Endometrium (tissue), 2 donors: ENCODE data around the gene ZNF414.
"Not testable (repeated sequence)": the region's sequence is repeated elsewhere in the genome, so short reads cannot be mapped to it uniquely, and the experiment has no call there.

Experiments
- FAIRE-seq: peaks from 2 replicates; lab custom pipeline; 2012; peaks lifted over from hg19 to GRCh38; lab: Jason Lieb, UNC
- donor health status: control.
- donor health status: control.

ZNF414 gene

DNA sequence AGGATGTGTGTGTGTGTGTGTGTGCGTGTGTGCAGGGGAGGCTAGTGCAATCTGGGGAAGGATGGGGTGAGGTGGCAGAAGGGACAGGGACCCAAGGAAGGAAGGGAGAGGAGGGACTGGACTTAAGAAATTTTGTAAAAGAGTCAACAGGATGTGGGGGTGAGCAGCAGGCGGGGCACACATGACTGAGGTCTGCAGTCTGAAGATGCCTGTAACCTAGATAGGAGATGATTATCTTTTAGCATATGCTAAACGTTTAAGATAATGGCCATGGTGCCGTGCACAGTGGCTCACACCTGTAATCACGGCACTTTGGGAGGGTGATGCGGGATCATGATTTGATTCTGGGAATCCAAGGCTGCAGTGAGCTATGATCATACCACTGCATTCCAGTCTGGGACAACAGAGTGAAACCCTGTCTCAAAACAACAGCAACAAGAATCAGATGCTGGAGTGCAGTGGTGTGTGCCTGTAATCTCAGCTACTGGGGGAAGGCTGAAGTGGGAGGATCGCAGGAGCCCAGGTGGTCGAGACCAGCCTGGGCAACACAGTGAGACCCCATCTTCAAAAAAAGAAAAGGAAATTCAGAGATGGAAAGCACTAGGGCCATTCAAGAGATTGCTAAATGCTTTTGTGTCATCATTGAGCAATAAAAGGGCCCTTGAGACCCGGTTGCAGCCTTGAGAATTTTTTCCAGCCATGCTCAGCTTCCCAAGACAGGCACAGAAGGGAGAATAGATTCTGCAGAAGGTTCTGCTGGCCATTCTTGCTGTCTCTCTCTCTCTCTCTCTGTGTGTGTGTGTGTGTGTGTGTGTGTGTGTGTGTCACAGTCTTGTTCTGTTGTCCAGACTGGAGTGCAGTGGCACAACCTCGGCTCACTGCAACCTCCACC lies 3.8 kb upstream of the ZNF414 start:
- no peak for FAIRE-seq

DNA sequence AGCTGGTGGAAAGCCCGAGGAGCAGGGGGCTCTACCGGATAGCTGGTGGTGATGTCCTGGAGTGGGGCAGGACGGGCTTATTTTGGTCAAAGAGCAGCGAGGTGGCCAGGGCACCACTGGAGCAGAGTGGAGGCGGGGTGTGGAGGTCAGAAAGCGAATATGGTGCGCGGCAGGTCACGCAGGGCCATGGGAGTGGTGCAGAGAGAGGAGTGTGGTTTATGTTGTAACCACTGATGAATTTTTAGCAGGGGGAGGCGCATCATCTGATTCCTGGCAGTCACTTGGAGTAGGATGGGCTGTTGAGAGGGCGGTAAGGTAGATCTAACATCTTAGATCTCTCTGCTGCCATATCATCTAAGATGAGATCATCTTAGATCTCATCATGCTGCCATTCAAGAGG lies 1.4 kb upstream of the ZNF414 start:
- FAIRE-seq, result no peak

DNA sequence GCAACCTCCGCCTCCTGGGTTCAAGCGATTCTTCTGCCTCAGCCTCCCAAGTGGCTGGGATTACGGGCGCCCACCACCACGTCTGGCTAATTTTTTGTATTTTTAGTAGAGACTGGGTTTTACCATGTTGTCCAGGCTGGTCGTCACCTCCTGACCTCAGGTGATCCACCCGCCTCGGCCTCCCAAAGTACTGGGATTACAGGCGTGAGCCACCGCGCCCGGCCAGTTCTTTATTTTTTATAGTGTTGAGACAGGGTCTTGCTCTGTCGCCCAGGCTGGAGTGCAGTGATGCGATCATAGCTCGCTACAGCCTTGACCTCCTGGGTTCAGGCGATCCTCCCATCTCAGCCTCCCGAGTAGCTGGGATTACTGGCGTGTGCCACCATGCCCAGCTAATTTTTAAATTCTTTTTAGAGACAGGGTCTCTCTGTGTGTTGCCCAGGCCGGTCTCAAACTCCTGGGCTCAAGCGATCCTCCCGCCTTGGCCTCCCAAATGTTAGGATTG lies 590 bp upstream of the ZNF414 start:
- not testable (repeated sequence) for FAIRE-seq

DNA sequence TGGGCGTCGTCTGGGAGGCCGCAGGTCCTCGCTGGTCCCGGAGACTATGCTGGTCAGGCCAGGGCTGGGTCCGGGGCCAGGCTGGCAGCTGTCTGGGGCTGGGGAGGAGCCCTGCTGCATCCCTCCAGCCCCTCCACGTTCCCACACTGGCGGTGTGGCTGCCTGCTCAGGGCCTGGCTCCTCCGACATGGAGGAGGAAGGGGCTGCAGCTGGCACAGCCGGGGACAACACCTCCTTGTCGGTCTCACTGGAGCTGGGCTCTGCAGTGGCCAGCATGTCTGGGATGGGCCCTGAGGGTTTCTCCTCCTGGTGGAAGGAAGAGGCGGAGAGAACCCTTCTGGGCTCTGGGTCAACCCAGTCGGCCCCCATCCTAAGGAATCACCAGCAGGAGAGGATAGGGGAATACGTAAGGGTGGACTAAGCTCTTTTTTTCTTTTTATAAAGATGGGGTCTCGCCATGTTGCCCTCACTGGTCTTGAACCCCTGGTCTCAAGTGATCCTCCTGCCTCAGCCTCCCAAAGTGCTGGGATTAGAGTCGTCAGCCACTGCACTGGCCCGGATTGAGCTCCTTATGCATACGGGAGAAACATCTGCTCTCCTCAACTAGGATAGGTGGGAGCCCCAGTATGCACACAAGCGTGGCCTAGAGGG lies 806 bp downstream of the ZNF414 start:
- FAIRE-seq, result no peak

DNA sequence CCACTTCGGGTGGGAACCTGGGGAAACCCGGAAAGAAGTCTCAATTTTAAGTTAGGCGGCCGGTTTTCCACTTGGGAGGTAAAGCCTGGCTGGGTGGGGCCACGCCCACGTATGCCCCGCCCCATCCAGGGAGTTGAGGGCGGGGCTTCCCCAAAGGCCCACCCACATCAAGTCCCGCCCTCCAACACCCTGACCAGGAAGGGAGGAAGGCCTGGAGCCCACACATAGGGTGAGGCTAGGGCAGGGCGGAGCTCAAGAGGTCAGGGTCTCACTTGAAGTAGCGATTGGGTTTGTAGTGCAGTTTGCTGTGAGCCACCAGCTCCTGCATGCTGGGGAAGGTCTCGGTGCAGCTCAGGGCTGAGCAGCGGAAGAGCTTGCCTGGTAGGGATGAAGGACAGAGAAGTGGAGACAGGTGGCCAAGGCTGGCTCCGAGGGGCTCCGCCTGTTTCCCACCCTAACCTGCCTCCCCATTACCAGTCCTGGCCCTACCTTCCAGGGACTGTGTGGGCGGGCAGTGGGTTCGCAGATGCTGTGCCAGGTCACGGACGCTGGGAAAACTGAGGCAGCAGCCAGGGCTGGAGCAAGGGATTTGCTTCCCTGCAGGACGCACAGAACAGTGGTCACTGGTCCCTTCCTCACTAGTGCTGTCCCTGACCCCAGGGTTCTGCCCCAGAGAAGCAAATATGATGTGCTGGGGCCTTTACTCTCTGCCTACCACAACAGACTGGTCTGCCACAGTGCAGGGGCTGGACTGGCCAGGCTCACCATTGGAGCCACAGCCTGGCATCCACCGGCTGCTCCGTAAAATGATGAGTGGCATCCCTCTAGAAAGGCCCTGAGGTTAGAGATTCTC lies 1.6 kb downstream of the ZNF414 start:
- no peak for FAIRE-seq

DNA sequence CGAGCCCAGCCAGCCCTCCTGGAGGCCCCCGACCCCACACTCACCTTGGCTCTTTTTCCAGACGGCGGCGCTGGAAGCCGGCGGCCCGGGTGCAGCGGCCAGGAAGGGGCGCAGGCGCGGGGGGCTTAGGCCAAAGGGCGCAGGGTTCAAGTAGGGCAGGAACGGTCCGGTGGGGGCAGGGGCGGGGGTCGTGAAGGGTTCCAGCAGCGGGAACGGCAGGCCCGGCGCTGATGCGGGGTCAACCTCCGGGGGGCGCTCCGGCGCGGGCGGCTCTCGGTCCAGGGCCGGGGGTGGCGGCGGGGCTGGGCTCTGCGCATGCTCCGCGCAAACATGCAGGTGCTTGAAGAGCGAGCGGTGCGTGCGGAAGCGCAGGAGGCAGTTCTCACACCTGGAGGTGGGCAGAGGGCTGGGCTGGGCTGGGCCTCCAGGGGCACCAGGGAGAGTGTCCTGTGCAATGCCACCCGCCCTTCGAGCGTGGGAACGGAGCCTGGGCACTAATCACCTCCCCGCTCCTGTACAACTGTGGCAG lies 2.3 kb downstream of the ZNF414 start:
- no peak for FAIRE-seq

DNA sequence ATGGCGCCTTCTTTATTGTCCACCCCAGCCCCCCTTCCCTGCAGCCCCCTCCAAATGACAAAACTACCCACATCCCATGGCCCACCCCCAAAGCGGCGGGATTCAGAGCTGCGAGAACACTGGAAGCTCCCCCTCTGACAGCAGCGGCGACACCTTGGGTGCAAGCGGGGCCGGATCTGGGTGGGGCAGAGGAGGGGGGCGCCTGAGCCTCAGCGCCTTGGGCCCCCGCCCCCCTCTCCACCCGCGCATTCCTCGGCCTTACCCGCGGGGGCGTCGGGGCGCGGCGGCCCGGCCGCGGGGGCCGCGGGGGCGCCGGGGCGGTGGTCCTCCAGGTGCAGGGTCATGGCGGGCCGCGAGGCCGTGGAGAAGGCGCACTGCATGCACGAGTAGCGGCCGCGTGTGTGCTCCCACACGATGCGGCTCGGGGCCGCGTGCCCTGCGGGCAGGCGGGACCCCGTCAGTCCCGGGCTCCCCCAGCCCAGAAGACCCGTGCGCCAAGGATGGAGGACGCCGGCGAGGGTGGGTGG lies 3.3 kb downstream of the ZNF414 start:
- no peak for FAIRE-seq

DNA sequence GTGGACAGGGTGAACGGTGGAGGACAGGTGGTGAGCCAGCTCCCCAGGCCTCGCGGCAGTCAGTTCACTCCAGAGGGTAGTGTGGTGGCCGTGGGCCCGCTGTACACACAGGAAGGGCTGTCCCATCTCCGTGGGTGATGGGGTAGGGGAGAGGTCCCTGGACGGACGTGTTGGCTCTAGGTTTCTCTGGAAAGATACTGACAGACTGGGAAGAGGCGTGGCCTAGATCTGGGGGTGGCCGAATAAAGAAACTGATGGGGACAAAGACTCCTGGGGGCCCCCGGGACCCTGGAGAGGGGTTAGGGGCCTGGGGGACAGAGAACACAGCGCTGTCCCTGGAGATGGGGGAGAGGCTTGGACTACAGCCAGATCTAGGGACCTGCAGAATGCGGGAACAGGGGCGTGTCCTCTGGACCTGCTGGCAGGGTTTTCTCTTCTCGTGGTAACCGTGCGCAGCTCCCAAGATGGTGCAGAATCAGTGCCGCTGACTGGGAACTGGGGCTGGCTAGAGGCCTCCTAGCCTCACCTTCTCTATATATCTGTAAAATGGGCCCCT lies 7.5 kb downstream of the ZNF414 start:
- no peak for FAIRE-seq

DNA sequence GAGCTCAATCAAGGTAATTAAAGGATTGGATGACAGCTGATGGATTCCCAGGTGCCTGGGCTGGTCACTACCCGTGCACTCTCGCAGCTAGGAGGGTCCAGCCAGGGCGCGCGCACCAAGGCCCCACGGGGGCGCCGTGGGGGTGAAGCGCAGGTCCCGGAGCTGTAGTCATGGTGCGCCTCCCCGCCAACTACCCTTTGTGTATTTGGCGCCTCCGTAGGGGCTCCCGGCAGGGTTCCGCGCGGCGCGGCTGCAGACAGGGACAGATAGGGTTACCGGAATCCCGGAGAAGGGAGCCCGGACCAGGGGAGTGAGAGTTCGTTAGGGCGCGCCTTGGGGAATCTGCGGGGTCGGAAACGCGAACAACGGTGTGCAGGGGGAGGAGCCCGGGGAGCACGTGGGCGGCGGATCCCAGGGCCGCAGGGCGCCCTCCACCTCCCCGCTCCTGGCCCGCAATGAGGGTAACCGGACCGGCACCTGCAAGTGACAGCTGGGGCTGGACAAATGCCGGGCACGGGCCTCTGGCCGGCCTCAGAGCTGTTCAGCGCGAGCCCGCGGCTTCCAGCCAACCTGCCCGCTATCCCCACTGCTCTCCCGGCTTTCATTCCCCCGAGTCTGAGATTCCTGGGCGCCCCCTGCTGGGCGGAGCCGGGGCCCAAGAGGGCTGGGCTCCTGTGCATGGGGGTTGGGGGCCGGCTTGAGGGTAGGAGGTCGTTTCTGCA lies 8.1 kb downstream of the ZNF414 start:
- FAIRE-seq, result no peak

DNA sequence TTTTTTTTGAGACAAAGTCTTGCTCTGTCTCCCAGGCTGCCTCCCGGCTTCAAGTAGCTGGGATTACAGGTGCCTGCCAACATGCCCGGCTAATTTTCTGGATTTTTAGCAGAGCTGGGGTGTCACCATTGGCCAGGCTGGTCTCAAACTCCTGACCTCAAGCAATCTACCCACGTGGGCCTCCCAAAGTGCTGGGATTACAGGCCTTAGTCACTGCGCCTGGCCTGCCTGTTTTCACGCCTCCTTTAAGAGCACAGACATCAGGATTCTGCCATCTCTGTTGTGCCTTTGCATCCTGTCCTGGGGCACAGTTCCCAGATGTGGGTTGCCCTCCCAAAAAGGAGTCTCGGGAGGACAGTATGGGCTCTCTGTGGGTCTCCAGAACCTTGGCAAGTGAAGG lies 9.0 kb downstream of the ZNF414 start:
- no peak for FAIRE-seq

DNA sequence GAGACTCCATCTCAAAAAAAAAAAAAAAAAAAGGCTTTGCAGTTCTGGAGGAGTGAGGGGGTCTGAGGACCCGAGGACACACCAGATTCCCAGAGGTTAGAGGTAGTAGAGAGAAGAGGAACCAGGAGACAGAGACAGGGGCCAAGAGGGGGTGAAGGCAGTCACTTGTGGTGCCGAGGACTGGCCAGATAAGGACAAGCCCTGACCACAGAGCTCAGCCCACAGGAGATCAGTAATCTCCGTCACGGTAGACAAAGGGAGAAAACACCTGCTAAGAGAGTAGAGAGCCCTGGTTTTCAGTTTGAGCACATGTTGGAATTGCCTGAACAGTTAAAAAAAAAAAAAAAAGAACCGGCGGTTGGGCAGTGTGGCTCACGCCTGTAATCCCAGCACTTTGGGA lies 9.8 kb downstream of the ZNF414 start:
- no peak for FAIRE-seq

DNA sequence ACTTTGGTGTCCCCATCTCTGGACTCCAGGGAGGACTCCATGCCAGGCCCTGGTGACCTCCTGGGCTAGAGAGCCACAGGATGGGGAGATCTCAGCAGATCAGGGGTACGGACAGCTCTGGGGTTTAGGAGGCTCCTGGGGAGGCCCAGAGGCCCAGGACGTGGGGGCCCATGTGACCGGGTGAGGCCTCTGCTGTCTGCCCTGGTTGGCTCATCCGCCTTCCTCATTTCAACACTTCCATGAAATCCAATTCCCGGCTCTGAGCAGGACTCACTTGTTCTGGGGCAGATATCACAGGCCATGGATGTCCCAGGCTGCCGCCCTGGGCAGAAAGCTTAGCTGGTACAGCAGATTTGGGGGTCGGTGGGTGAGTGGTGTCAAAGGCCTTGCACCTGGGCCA lies 10.5 kb downstream of the ZNF414 start:
- FAIRE-seq, result no peak

DNA sequence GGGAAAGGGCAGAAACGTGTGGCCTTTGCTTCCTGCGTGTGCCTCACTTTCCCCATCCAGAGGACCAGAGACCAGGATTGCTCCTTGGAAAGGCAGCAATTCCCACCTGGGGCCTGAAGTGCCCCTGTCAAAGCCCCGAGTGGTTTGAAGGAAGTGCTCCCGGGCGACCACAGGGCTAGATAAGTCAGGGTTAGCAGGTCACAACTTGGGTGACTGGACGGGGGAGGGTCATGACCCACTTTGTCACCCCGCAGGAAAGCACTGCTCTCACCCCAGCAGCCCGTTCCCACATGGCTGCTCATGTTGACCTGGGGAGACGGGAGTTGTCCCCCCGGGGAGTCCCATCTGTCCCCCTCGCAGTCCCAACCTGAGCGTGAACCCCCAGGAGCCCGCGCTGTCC lies 12.0 kb downstream of the ZNF414 start:
- FAIRE-seq, result no peak

DNA sequence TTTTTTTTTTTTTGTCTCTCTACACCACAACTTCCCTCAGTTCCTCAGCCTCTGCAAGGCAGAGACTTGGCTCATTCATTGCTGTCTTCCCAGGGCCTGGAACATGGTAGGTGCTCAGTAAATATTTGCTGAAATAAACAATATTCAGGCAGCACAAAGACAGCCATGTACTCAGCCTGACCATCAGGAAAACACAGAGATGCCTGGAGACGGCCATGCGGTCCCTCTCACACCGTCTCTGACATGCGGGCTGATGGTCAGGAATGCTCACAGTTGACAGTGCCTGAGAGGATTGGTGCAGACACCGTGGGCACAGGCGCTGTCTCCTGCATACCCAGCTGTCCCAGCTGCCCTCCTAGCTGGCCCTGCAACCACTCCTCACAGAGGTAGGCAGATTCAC lies 12.5 kb downstream of the ZNF414 start:
- no peak for FAIRE-seq

DNA sequence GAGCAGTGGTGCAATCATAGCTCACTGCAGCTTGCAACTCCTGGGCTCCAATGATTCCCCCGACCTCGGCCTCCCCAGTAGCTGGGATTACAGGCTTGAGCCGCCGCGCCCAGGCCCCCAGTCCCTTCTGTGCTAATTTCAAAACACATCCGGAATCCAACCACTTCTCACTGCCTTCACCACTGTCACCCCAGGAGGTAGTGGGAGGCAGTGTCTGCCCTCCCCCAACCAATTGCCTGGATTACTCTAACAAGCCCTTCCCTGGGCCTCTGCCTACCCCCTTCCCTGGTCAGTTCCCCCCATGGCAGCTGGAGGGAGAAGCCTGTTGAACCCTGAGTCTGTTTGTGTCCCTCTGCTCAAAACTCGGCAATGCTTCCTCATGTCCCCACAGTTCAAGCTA lies 13.8 kb downstream of the ZNF414 start:
- no peak for FAIRE-seq

DNA sequence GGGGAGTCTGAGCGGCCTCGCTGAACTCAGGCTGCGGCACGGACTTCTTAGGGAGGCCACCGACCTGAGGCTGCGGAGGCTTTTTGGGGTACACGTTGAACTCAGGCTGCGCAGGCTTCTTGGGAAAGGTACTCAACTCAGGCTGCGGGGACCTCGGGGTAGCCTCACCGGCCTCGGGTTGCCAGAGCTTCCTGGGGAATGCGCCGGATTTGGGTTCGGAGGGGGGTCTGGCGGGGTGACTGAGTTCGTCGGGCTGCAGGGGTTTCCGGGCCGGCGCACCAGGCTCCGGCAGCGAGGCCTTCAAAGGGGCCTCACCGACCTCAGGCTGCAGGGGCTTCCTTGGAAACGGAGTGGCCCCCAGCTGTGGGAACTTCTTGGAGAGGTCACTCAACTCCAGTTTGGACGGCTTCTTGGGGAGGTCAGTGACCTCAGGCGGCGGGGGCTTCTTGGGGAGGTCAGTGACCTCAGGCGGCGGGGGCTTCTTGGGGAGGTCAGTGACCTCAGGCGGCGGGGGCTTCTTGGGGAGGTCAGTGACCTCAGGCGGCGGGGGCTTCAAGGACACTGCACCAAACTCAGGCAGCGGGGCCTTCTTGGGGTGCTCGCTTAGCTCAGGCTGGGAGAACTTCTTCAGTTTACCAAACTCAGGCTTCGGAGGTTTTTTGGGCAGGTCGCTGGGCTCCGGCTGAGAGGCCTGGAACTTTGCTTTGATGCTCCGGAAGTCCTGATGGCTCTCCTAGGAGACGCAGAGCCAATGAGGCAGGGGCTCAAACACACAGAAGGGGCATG lies 14.7 kb downstream of the ZNF414 start:
- no peak for FAIRE-seq

DNA sequence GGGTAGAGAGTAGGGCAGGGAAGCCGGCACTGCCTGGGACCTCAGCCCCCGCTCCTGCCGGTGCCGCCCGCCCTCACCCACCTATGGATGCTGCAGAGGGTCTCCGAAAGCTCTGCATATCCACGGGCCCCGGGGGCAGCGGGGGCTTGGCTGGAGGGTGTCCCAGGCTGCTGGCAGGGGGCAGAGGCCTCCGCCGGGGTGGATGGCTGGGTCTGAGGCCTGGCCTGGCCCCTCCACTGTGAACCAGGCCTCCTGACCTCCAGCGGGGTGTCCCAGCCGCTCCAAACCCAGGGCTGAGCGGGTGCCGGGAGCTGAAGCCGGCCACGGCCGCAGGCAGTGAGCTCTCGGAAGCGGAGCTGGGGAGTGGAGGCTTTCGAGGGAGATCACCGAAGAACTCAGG lies 15.7 kb downstream of the ZNF414 start:
- FAIRE-seq, result no peak

DNA sequence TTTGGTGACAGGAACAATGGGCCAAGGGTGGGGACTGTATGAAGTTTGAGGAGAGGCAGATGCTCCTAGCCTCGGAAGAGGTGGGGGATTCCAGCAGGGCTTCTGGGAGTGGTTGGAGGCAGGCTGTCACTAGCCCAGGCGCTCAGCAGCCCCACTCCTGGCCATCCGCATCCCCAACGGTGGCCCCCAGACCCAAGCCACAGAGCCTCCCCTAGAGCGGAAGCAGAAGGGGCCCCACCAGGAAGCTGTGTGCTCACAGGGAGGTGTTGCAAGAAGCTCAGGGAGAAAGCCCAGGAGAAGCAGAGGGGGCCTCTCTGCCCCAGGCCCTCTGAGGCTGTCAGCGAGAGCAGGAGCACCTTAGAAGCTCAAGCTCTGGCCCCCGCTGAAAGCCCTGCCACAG lies 19.8 kb downstream of the ZNF414 start:
- no peak for FAIRE-seq

DNA sequence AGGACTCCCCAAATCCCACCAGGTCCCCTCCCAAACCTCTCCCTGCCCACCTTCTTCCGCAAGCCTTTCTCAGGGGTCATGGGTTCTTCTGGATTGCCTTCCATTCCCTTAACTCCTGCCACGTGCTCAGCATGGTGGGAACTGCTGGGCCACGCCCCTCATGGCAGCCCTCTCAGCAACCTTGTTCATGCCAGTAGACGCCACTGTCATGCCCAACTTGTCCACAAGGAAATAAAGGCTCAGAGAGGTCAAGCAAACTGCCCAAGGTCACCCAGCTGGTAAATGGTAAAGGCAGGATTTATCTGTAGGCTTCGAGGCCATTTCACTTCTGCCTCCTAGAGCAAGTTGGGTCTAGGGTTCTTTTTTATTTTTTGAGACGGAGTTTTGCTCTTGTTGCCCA lies 22.4 kb downstream of the ZNF414 start:
- FAIRE-seq, result no peak

DNA sequence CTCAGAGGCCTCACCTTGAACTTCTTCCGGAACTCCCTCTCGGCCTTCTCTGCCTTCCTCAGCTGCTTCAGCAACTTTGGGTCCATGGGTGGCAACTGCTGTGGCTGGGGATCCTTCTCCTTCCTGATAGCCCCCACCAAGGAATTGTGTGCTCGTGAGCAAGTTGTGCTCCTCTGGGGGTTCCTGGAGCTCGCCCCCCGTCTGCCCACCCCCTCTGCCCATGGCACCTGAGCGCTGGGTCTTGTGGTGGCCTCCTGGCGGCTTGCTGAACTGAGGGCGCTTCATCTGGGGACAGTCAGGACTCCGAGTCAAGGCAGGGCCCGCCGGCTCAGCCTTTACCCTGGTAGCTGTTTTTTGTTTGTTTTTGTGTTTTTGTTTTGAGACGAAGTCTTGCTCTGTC lies 23.1 kb downstream of the ZNF414 start:
- no peak for FAIRE-seq
